ENCODE results near the gene RPS2.

The RPS2 gene

GRCh38 chr16:1985466-1986150 lies 21.0 kb upstream of the RPS2 start:
- Histone ChIP-seq H3K9me3 (no peaks in the 10 kb centered on the region), H3K27me3 (peaks cover 63% of the 10 kb centered on the region), H3K4me3 (ENCODE audit: low read depth in 1 of 2, low read length in 1 of 2) (peak overlapping the region in 1 of 2 experiments; percentile 69), H3K27ac (no peak overlapping the region), H3K36me3 (no peaks in the 10 kb centered on the region), H3K4me1 (ENCODE audit: control insufficient read depth in 1 of 2, insufficient read depth in 1 of 2, low read depth in 1 of 2, low read length in 1 of 2) (peaks cover 24 to 27% of the 10 kb centered on the region in 2 experiments)
- TF ChIP-seq CTCF (IDR thresholded peaks at IDR 0.05): no peak

DNA sequence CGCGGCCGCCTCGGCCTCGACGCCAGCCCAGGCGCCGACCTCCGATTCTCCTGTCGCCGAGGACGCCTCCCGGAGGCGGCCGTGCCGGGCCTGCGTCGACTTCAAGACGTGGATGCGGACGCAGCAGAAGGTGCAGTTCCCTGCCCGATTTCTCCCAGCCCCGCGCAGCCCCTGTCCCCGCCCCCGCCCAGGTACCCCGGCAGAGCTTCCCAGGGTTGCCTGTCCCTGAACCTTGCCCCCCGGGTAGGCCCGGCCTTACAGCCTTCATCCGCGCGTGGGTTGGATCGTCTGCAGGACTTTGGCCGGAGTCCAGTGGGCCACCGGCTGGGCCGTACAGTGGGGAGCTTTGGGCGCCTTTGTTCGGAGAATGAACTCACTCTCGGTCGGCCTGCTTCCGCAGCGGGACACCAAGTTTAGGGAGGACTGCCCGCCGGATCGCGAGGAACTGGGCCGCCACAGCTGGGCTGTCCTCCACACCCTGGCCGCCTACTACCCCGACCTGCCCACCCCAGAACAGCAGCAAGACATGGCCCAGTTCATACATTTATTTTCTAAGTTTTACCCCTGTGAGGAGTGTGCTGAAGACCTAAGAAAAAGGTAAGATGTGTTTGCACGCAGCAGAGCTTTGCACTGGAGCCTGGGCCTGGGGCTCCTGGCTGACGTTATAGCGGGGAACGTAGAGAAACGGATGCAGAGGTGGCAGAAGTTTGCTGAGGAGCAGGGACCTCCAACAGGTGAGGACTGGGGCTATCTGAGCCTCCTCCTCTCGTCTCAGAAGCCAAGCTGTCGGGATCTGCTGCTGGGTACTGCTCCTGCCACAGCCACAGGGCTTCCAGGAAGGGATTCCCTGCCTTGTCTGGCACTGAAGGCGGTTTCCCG lies 20.0 kb upstream of the RPS2 start:
- peaks cover 63% of the 10 kb centered on the region for H3K27me3 ChIP-seq
- TF ChIP-seq CTCF (IDR thresholded peaks at IDR 0.05): no peak
- peaks cover 20% of the 10 kb centered on the region in 2 experiments for H3K4me1 ChIP-seq (ENCODE audit: control insufficient read depth in 1 of 2, insufficient read depth in 1 of 2, low read depth in 1 of 2, low read length in 1 of 2)
- peak overlapping the region; percentile 69 to 78 for H3K4me3 ChIP-seq (ENCODE audit: low read depth in 1 of 2, low read length in 1 of 2)
- H3K36me3 ChIP-seq: no peaks in the 10 kb centered on the region
- no peaks in the 10 kb centered on the region for H3K9me3 ChIP-seq
- H3K27ac ChIP-seq: peak overlapping the region; percentile 69

- H3K27ac ChIP-seq: peak within 1 kb of the TSS; percentile 69
- peaks cover 63% of the 10 kb centered on the region for H3K27me3 ChIP-seq
- H3K9me3 ChIP-seq: no peaks in the 10 kb centered on the region
- H3K36me3 ChIP-seq: no peaks in the 10 kb centered on the region
- peak within 1 kb of the TSS; percentile 69 to 78 for H3K4me3 ChIP-seq (ENCODE audit: low read depth in 1 of 2, low read length in 1 of 2)
- H3K4me1 ChIP-seq (ENCODE audit: control insufficient read depth in 1 of 2, insufficient read depth in 1 of 2, low read depth in 1 of 2, low read length in 1 of 2): peaks cover 20% of the 10 kb centered on the region in 2 experiments
- TF ChIP-seq CTCF (IDR thresholded peaks at IDR 0.05): peak; percentile 64
Measured at GRCh38 chr16:1983544-1984346, 19.1 kb upstream of the RPS2 start, which contains the start of gene GFER. Gene GFER, plus strand, starts transcription at chr16:1984193. Its CDS starts 26 bp downstream, at chr16:1984219.

DNA sequence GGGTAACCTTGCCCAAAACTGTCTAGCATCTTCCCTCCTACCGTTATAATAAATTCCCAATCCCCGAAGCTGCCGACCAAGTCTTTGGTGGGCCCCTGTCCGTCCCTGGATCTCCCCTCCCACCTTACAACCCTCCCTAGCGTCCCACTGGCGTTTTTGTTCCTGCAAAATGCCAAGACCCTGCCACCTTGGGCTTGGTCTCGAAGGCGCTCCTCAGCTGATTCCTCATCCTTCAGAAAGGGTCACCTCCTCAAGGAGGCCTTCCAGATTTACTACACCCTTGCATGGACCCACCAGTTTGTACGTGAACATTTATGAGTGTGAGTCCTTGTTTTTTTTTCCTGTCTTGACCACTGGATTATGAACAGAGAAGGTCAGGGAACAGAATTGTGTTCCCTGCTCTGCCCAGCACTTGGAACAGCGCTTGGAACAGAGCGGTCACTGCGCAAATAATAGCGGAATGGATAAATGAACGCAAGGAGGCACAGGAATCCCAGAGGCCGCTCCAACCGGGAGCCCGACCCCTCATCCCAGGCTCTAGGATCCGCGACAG lies 18.4 kb upstream of the RPS2 start:
- Histone ChIP-seq H3K4me3 (ENCODE audit: low read depth in 1 of 2, low read length in 1 of 2) (peak overlapping the region; percentile 69 to 78), H3K4me1 (ENCODE audit: control insufficient read depth in 1 of 2, insufficient read depth in 1 of 2, low read depth in 1 of 2, low read length in 1 of 2) (peaks cover 20% of the 10 kb centered on the region in 2 experiments), H3K36me3 (peaks cover 3% of the 10 kb centered on the region), H3K27me3 (peaks cover 62% of the 10 kb centered on the region), H3K27ac (peak overlapping the region; percentile 69), H3K9me3 (no peaks in the 10 kb centered on the region)
- TF ChIP-seq CTCF (IDR thresholded peaks at IDR 0.05): no peak

GRCh38 chr16:1982013-1982433 lies 17.4 kb upstream of the RPS2 start:
- Histone ChIP-seq H3K36me3 (peaks cover 14% of the 10 kb centered on the region), H3K9me3 (no peaks in the 10 kb centered on the region), H3K27me3 (peaks cover 61% of the 10 kb centered on the region), H3K4me3 (ENCODE audit: low read depth in 1 of 2, low read length in 1 of 2) (no peak overlapping the region), H3K4me1 (ENCODE audit: control insufficient read depth in 1 of 2, insufficient read depth in 1 of 2, low read depth in 1 of 2, low read length in 1 of 2) (peaks cover 20% of the 10 kb centered on the region in 2 experiments), H3K27ac (no peak overlapping the region)
- TF ChIP-seq CTCF (IDR thresholded peaks at IDR 0.05): no peak

All from neutrophil (primary cell).